A204.1 (cell line): ENCODE data around the gene SLC30A10.
"Not testable (repeated sequence)": the region's sequence is repeated elsewhere in the genome, so short reads cannot be mapped to it uniquely, and the experiment has no call there.

Source experiments
- FAIRE-seq: peaks from 2 replicates; lab custom pipeline; 2012; peaks lifted over from hg19 to GRCh38; lab: Jason Lieb, UNC

The SLC30A10 gene

DNA sequence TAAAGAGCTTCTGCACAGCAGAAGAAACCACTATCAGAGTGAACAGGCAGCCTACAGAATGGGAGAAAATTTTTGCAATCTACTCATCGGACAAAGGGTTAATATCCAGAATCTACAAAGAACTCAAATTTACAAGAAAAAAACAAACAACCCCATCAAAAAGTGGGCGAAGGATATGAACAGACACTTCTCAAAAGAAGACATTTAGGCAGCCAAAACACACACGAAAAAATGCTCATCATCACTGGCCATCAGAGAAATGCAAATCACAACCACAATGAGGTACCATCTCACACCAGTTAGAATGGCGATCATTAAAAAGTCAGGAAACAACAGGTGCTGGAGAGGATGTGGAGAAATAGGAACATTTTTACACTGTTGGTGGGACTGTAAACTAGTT lies 36.5 kb downstream of the SLC30A10 start:
- FAIRE-seq: not testable (repeated sequence)

DNA sequence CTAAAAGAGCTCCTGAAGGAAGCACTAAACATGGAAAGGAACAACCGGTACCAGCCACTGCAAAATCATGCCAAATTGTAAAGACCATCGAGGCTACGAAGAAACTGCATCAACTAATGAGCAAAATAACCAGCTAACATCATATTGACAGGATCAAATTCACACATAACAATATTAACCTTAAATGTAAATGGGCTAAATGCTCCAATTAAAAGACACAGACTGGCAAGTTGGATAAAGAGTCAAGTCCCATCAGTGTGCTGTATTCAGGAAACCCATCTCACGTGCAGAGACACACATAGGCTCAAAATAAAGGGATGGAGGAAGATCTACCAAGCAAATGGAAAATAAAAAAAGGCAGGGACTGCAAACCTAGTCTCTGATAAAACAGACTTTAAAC lies 39.7 kb downstream of the SLC30A10 start:
- not testable (repeated sequence) for FAIRE-seq

DNA sequence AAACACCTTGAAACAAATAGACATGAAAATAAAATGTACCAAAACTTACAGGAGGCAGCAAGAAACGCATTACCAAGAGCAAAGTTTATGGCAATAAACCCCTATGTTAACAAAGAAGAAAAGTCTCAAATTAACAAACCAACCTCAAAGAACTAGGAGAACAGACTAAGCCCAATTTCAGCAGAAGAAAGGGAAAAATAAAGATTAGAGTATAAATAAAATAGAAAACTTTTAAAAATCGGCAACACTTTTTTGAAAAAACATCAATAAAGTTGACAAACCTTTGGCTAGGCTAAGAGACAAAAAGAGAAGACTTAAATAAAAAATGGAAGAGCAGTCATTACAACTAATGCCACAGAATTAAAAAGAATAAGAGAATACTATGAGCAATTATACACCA lies 42.7 kb downstream of the SLC30A10 start:
- no peak for FAIRE-seq

DNA sequence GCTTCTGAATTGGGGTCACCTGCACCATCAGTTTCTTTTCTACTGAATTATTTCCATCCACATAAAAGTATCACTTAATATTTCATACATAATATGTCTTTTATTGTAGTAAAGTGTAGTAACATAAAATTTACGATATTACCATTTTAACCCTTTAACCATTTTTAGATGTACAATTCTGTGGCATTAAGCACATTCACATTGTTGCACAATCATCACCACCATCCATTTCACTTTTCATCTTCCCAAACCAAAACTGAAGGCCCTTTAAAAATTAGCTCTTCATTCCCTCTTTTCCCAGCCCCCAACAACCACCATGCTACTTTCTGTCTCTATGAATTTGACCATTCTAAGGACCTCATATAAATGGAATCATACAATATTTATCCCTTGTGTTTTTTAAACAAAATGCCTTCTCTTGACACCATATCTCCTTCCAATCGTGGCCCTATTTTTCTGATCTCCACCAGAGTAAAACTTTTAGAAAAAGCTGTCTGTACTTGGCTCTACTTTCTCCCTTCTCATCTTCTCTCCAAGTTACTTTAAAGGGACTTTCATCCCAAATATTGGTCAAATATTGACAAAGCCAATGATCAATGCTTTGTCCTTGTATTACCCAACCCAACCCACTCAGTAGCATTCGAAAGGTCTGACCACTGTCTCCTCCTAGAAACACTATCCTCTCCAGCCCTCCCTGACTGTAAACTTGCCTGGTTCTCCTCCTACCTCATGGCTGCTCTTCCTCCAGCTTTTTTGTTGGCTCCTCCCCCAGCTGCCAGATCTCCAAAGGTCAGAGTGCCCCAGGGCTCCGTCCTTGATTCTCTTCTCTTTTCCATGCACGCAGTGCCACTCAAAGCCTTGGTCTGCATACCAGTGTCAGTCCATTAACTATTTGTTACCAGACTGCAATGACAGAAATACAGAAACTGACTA lies 44.7 kb downstream of the SLC30A10 start:
- no peak for FAIRE-seq

DNA sequence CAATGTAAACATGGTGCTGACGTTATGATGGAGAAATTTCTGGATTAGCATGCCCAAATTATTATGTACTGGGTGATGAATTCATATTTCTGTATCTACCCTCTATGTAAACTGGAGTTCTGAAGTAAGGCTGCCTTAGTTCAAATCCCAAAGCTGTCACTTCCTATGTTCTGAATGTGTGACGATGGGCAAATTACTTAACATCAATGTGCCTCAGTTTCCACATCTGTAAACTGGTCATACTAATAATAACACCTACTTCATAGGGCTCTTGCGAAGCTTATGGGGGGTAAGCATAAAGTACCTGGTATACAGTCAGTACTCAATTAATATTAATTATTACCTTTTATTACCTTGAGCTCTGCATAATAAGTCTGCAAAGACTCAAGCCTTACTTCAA lies 45.6 kb downstream of the SLC30A10 start:
- FAIRE-seq: no peak

DNA sequence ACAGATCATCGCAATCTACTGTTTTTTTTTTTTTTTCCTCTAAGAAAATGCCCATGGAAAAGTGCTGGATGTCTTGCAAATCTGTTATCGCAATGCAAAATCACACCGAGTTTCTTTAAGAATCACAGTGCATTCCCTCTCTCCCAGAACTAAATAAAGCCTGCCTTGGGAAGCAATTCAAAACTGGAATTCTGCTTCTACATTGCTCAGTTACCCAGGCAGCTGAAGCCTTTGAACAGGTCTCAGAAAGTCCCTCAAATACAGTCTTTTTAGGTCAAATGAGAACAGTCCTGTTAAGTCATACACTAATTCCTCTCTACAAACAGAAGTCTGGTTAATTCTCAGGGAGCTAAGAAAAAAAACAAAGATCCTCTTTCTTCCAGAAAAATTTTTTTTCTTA lies 46.3 kb downstream of the SLC30A10 start:
- no peak for FAIRE-seq

DNA sequence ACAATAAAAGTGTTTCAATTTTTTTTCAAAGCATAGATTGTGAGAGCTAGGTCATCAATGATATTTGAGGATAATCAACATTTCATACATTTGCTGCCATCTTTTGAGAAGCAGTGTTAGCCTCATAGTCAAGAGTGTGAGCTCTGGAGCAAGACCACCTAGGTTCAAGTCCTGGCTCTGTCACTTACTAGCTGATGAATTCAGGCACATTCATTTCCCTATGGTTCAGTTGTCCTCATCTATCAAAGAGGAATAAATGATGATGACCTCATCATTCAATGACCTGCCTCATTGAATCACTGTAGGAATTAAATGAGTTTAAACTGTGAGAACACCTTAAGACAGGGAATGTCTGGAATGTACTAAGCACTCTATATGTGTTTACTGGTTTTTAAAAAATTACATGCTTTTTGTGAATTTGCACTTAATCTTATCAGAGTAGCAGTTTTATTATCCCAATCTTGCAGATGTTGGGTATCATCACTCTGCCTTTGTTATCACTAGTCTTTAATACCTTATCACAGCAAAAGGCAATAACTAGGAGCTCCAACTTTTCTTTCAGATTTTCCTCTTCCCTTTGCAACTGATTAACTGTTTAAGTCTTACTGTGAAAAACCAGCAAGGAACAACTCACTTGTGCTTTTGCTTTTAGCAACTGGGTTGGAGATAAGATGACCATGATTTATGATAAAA lies 47.4 kb downstream of the SLC30A10 start:
- no peak for FAIRE-seq

DNA sequence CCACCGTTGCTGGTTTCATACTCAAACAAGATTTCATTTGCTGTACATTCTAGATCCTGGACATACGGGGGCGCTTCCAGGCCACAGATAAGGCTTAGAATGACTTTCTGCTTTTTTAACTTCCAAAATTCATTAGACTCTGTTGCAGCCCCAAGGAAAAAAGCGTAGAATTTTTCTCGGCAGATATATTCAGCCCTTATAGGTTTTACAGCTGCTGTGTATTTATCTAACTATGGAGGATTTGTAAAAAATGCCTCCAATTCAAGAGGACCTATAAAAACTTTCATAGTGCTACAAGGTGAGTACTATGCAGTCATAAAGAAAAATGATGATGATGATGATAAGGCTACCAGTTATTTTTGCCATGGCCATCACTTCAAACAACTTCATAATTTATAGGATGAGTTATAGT lies 51.6 kb downstream of the SLC30A10 start:
- no peak for FAIRE-seq

DNA sequence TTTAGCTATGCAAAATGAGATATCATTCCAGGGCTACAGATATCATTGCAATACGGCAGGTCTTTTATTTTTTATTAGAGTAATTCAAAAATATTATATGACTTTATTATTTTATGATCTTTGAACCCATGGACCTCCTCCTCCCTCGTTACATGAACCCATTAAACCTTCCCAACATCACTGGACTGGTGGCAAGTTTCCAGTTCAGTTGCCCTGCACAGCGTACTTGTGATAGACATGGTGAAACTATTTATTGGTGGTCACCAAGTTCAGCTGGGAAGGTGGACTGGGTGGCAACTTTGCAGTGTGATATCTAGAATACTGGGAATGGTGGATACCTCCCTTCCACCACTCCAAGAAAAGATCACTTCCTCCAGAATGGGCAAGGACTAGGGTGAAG lies 52.5 kb downstream of the SLC30A10 start:
- FAIRE-seq: no peak

DNA sequence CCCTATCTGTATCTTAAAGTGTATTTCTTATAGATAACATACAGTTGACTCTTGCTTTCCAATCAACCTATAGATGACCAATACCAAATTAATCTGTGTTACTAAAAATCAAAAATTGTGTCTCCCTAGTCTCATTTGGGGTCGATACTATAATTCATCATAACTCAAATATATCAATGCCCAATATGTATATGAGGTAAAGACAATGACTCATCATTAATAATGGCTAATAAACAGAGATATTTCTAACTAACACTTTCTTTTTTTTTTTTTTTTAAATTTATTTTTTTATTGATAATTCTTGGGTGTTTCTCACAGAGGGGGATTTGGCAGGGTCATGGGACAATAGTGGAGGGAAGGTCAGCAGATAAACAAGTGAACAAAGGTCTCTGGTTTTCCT lies 55.8 kb downstream of the SLC30A10 start:
- not testable (repeated sequence) for FAIRE-seq

DNA sequence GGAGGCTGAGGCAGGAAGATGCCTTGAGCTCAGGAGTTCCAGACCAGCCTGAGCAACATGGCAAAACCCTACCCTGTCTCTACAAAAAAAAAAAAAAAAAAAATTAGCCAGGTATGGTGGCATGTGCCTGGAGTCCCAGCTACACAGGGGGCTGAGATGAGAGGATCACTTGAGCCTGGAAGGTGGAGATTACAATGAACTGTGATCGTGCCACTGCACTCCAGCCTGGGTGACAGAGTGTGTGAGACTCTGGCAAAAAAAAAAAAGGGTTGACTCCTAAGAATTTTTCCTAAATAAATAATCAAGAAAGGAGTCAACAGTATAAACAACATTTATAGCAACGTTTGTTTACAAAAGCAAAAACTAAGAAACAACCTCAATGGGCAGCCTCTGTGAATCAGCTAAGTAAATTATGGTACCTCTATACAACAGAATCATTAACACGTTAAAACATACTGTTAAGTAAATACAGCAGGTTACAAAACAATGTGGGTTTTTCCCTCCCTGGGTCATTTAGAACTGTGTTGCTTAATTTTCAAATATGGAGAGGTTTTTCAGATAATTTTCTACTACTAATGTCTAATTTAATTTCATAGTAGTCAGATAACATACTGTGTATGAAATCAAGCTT lies 56.8 kb downstream of the SLC30A10 start:
- FAIRE-seq: no peak

DNA sequence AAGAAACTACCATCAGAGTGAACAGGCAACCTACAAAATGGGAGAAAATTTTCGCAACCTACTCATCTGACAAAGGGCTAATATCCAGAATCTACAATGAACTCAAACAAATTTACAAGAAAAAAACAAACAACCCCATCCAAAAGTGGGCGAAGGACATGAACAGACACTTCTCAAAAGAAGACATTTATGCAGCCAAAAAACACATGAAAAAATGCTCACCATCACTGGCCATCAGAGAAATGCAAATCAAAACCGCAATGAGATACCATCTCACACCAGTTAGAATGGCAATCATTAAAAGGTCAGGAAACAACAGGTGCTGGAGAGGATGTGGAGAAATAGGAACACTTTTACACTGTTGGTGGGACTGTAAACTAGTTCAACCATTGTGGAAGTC lies 59.7 kb downstream of the SLC30A10 start:
- not testable (repeated sequence) for FAIRE-seq
